NOMO-1 (cell line): Measurements from ENCODE around the gene NDUFS4.
"Not testable (repeated sequence)": the region's sequence is repeated elsewhere in the genome, so short reads cannot be mapped to it uniquely, and the experiment has no call there.

Source experiments
- DNase-seq, 2 experiments: peaks; one replicate each; lab custom pipeline; 2025; ENCODE audit not compliant: unreplicated experiment in 2 of 2; lab: John Stamatoyannopoulos, UW

Gene NDUFS4

GRCh38 chr5:53571403-53571802 lies 11.0 kb downstream of the NDUFS4 start:
- DNase-seq, result no peak

DNA sequence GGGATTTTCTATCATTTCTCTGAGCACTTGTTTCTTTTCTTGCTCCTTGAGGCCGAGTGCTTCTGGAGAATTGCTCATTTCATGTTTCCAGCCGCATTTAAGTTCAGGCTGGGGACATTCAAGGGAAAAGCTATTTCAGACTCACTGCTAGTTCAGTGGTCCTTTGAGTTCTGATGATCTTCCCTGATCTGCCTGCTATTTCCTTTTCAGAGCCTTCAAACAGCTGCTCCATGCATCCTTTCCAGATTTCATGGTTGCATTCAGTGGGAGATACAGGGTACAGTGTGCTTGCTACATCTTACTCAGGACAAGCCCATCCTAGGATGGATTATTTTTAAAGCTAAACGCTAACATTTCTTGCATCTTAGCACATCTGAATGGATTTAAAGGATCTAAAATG lies 14.7 kb downstream of the NDUFS4 start:
- no peak for DNase-seq

- DNase-seq, result no peak
Measured at GRCh38 chr5:53575831-53576230, 15.4 kb downstream of the NDUFS4 start.

DNA sequence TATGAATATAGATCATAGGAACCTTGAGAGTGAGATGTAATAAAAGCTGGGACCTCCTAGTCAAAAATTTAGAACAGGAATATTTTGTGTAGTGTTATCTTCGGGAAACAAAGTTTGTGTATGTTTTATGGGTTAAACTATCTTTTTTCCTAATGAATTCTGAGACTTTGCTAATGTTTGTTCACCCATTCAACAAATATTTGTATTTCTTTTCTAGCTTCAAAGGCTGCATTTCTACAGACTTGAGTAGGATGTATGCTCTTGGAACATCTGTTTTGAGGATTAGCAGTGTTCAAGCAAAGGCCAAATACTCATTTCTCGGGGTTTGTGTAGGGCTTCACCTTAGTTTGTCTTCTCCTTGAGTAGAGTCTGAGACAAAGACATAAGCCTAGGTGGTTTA lies 16.2 kb downstream of the NDUFS4 start:
- no peak for DNase-seq

GRCh38 chr5:53578854-53579253 lies 18.4 kb downstream of the NDUFS4 start:
- no peak for DNase-seq

- no peak for DNase-seq
Measured at GRCh38 chr5:53580547-53580946, 20.1 kb downstream of the NDUFS4 start.

- no peak for DNase-seq
Measured at GRCh38 chr5:53582225-53582624, 21.8 kb downstream of the NDUFS4 start.

GRCh38 chr5:53590759-53591158 lies 30.3 kb downstream of the NDUFS4 start:
- DNase-seq, result no peak

DNA sequence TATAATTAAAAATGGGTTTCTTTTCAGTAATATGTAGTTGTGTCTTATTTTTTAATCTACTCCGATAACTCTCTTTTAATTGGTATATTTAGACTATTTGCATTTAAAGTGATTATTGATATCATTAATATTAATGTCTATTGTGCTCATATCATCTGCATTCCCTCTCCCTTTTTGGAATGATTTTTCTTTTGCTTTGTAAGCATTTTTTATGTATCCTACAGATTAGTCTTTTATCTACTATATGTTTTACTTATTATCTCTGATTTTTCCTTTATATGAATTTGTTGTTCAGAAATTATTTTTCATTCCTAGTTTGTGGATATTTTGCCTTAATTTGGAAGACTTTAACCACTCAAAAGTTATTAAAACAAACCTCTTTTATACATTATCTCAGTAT lies 34.0 kb downstream of the NDUFS4 start:
- no peak for DNase-seq

GRCh38 chr5:53597894-53598293 lies 37.5 kb downstream of the NDUFS4 start:
- DNase-seq, result no peak

DNA sequence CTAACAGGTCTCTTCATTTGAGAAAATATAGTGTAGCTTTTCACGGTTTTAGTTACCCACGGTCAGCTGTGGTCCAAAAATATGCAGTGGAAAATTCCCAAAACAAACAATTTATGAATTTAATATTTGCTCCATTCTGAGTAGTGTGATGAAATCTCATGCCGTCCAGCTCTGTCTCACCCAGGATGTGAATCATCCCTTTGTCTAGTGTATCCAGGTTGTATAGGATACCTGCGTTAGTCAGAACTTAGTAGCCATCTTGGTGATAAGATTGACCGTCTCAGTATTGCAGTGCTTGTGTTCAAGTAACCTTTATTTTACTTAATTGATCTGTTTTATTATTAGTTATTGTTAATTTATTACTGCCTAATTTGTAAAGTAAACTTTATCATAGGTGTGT lies 41.1 kb downstream of the NDUFS4 start:
- DNase-seq, result no peak

DNA sequence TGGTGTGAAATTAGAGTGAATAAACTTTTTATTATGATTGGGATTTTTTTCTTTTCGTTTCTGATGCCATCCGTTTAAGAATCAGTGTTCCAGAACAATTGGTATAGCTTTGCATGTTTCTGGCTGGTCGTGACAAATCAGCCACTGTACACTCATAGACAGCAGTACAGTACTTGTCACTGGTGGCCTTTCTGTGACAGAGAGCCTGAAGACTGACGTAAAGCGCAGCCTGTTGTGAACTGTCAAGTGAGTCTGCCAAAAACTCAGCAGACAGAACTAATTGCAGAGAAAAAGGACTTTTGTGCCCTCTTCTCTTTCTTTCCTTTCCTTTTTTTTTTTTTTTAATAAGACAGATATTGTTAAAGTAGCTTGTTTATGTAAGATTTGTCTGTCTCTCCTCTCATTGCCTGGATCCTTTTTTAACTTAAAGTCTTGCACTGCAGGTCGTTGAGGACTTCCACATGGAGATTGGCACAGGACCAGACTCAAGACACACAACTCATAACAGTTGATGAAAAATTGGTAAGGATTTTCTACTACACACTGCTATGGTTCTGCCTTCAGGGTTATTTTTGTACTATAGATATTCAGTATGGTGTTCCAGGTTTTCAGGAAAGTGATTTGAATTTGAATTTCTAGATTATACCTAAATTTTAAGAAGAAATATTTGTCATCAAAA lies 42.7 kb downstream of the NDUFS4 start:
- DNase-seq, result no peak

- DNase-seq, result no peak
Measured at GRCh38 chr5:53604309-53604708, 43.9 kb downstream of the NDUFS4 start.

- DNase-seq, result no peak
Measured at GRCh38 chr5:53607886-53608285, 47.4 kb downstream of the NDUFS4 start.

DNA sequence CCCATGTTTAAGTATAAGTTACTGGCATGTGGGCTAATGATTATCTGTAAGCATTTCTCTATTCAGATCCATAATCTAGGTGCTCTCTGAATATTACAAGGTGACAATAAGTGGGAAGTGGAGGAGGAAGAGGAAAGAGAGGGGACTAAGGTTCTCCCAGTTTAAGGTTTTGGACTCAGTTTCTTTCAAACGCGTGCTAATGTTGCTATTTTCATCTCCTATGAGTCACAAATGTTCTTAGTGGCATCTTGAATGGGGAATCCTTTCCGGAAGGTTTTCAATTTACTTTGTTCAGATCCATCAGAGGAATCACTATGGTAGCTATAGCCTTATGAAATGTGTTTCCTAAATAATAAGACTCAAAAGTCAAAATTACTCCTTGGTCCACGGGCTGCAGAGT lies 48.5 kb downstream of the NDUFS4 start:
- DNase-seq, result not testable (repeated sequence)

DNA sequence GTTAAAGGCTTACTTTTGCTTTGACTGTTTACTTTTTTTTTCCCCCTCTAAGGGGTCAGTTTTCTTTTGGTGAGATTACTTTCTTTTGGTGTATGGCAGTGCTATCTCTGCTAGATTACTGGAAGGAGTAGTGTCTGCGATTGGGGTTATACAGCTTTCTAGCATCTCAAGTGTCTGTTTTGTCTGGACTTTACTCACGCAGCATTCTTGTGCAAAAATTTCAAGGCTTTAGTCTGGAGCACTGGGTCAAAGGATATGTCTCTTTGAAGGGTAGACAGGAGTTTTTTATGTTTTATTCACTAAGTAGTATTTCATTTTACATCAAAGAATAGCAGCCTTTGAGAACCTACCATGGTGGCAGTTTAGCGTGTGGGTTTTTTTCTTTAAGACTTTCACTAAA lies 52.6 kb downstream of the NDUFS4 start:
- DNase-seq, result no peak

DNA sequence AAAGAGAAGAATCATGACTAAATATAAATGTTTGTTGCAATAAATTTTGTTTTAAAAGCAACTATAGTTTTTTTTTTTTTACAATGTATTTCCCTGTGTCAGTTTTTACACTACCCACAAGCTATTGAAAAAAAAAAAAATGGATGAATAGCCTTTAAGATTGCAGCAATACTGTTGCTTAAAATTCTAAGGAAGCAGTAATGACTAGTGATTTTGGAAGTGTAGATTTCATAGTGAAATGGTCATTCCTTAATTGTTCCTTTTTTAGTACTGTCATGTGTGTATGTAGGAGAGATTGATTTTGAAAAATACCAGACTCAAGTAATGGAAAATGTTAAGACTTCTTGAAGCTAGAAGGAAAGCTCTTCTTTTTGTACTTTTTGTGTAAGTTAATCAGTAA lies 53.1 kb downstream of the NDUFS4 start:
- DNase-seq, result no peak

GRCh38 chr5:53614376-53614885 lies 54.0 kb downstream of the NDUFS4 start:
- DNase-seq, result no peak

GRCh38 chr5:53616939-53617549 lies 56.6 kb downstream of the NDUFS4 start:
- DNase-seq, result no peak

GRCh38 chr5:53631251-53631650 lies 70.8 kb downstream of the NDUFS4 start:
- no peak for DNase-seq

DNA sequence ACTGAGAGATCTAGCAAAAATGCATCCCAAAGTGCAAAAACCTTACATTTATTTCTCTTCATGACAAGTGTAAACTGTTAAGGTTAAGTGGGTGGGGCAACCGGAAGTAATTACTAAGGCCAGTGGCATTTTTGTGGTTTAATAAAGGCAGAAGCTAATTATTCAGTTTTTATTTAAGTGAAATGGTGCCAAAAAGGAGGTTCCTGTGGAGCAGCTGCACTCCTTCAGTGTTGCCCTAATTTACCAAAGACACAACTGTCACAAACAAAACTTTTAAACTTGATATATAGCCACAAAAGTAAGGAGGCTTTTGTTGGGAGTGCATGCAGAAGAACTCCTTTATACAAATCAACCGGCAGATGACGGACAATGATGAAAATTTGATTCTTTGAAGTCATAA lies 81.6 kb downstream of the NDUFS4 start:
- peak; percentile 18 to 54 for DNase-seq

GRCh38 chr5:53643445-53643844 lies 83.0 kb downstream of the NDUFS4 start:
- DNase-seq, result no peak

GRCh38 chr5:53645078-53645477 lies 84.6 kb downstream of the NDUFS4 start:
- DNase-seq, result no peak
